ENCODE measurements around the gene PRPF40A.
A peak's percentile ranks its signal among the peaks of the same experiment; 100 is the strongest.

Gene PRPF40A

GRCh38 chr2:152695763-152696162 is 21.5 kb downstream of the PRPF40A start:
- peaks cover 3 to 17% (median 6%) of the 10 kb centered on the region in 5 donors for H3K36me3 ChIP-seq (ENCODE audit: control insufficient read depth in 5 of 5, insufficient read depth in 5 of 5, low read length in 5 of 5)
- no peaks in the 10 kb centered on the region for H3K27me3 ChIP-seq (ENCODE audit: control insufficient read depth in 5 of 5, insufficient read depth in 4 of 5, low read length in 5 of 5)
- H3K9ac ChIP-seq (ENCODE audit: low read length in 5 of 5) = peak overlapping the region in 1 of 5 donors; percentile 21
- H3K9me3 ChIP-seq (ENCODE audit: control insufficient read depth in 5 of 5, low read length in 5 of 5) = no peaks in the 10 kb centered on the region
- no peak overlapping the region for H3K4me3 ChIP-seq (ENCODE audit: low read depth in 1 of 5, low read length in 5 of 5)
- H3K27ac ChIP-seq (ENCODE audit: low read depth, low read length) = no peak overlapping the region
- H3K4me1 ChIP-seq (ENCODE audit: control insufficient read depth in 5 of 5, insufficient read depth in 5 of 5, low read length in 5 of 5) = peaks cover 0 to 5% (median 0%) of the 10 kb centered on the region in 5 donors

GRCh38 chr2:152694161-152694661 is 23.1 kb downstream of the PRPF40A start:
- Histone ChIP-seq H3K4me1 (ENCODE audit: control insufficient read depth in 5 of 5, insufficient read depth in 5 of 5, low read length in 5 of 5) (peaks cover 0 to 5% (median 0%) of the 10 kb centered on the region in 5 donors), H3K36me3 (ENCODE audit: control insufficient read depth in 5 of 5, insufficient read depth in 5 of 5, low read length in 5 of 5) (peaks cover 3 to 17% (median 6%) of the 10 kb centered on the region in 5 donors), H3K9me3 (ENCODE audit: control insufficient read depth in 5 of 5, low read length in 5 of 5) (no peaks in the 10 kb centered on the region), H3K27ac (ENCODE audit: low read depth, low read length) (peak overlapping the region; percentile 69), H3K9ac (ENCODE audit: low read length in 5 of 5) (peak overlapping the region; percentile 21 to 68 (median 58)), H3K4me3 (ENCODE audit: low read depth in 1 of 5, low read length in 5 of 5) (peak overlapping the region; percentile 9 to 62 (median 47)), H3K27me3 (ENCODE audit: control insufficient read depth in 5 of 5, insufficient read depth in 4 of 5, low read length in 5 of 5) (no peaks in the 10 kb centered on the region)

- no peaks in the 10 kb centered on the region for H3K27me3 ChIP-seq (ENCODE audit: control insufficient read depth in 5 of 5, insufficient read depth in 4 of 5, low read length in 5 of 5)
- no peak overlapping the region for H3K4me3 ChIP-seq (ENCODE audit: low read depth in 1 of 5, low read length in 5 of 5)
- H3K36me3 ChIP-seq (ENCODE audit: control insufficient read depth in 5 of 5, insufficient read depth in 5 of 5, low read length in 5 of 5) = peaks cover 3 to 17% (median 6%) of the 10 kb centered on the region in 5 donors
- no peaks in the 10 kb centered on the region for H3K9me3 ChIP-seq (ENCODE audit: control insufficient read depth in 5 of 5, low read length in 5 of 5)
- H3K9ac ChIP-seq (ENCODE audit: low read length in 5 of 5) = no peak overlapping the region
- peak overlapping the region; percentile 69 for H3K27ac ChIP-seq (ENCODE audit: low read depth, low read length)
- H3K4me1 ChIP-seq (ENCODE audit: control insufficient read depth in 5 of 5, insufficient read depth in 5 of 5, low read length in 5 of 5) = peaks cover 0 to 5% (median 0%) of the 10 kb centered on the region in 5 donors
Observed at GRCh38 chr2:152693033-152693432, 24.2 kb downstream of the PRPF40A start.

- Histone ChIP-seq H3K27me3 (ENCODE audit: control insufficient read depth in 5 of 5, insufficient read depth in 4 of 5, low read length in 5 of 5) (no peaks in the 10 kb centered on the region), H3K4me3 (ENCODE audit: low read depth in 1 of 5, low read length in 5 of 5) (no peak overlapping the region), H3K36me3 (ENCODE audit: control insufficient read depth in 5 of 5, insufficient read depth in 5 of 5, low read length in 5 of 5) (peaks cover 0 to 11% (median 4%) of the 10 kb centered on the region in 5 donors), H3K9ac (ENCODE audit: low read length in 5 of 5) (no peak overlapping the region), H3K4me1 (ENCODE audit: control insufficient read depth in 5 of 5, insufficient read depth in 5 of 5, low read length in 5 of 5) (no peaks in the 10 kb centered on the region), H3K27ac (ENCODE audit: low read depth, low read length) (no peak overlapping the region), H3K9me3 (ENCODE audit: control insufficient read depth in 5 of 5, low read length in 5 of 5) (no peaks in the 10 kb centered on the region)
Observed at GRCh38 chr2:152686321-152686720, 30.9 kb downstream of the PRPF40A start.

- Histone ChIP-seq H3K27me3 (ENCODE audit: control insufficient read depth in 5 of 5, insufficient read depth in 4 of 5, low read length in 5 of 5) (no peaks in the 10 kb centered on the region), H3K9me3 (ENCODE audit: control insufficient read depth in 5 of 5, low read length in 5 of 5) (no peaks in the 10 kb centered on the region), H3K4me1 (ENCODE audit: control insufficient read depth in 5 of 5, insufficient read depth in 5 of 5, low read length in 5 of 5) (no peaks in the 10 kb centered on the region), H3K36me3 (ENCODE audit: control insufficient read depth in 5 of 5, insufficient read depth in 5 of 5, low read length in 5 of 5) (peaks cover 10 to 27% (median 15%) of the 10 kb centered on the region in 5 donors), H3K9ac (ENCODE audit: low read length in 5 of 5) (no peak overlapping the region), H3K27ac (ENCODE audit: low read depth, low read length) (no peak overlapping the region), H3K4me3 (ENCODE audit: low read depth in 1 of 5, low read length in 5 of 5) (no peak overlapping the region)
Observed at GRCh38 chr2:152683400-152683799, 33.9 kb downstream of the PRPF40A start.

- H3K9ac ChIP-seq (ENCODE audit: low read length in 5 of 5) = no peak overlapping the region
- peaks cover 10 to 33% (median 18%) of the 10 kb centered on the region in 5 donors for H3K36me3 ChIP-seq (ENCODE audit: control insufficient read depth in 5 of 5, insufficient read depth in 5 of 5, low read length in 5 of 5)
- no peaks in the 10 kb centered on the region for H3K27me3 ChIP-seq (ENCODE audit: control insufficient read depth in 5 of 5, insufficient read depth in 4 of 5, low read length in 5 of 5)
- H3K4me3 ChIP-seq (ENCODE audit: low read depth in 1 of 5, low read length in 5 of 5) = no peak overlapping the region
- no peaks in the 10 kb centered on the region for H3K4me1 ChIP-seq (ENCODE audit: control insufficient read depth in 5 of 5, insufficient read depth in 5 of 5, low read length in 5 of 5)
- H3K27ac ChIP-seq (ENCODE audit: low read depth, low read length) = no peak overlapping the region
- H3K9me3 ChIP-seq (ENCODE audit: control insufficient read depth in 5 of 5, low read length in 5 of 5) = no peaks in the 10 kb centered on the region
Observed at GRCh38 chr2:152682663-152683062, 34.6 kb downstream of the PRPF40A start.

- H3K36me3 ChIP-seq (ENCODE audit: control insufficient read depth in 5 of 5, insufficient read depth in 5 of 5, low read length in 5 of 5) = peaks cover 27 to 56% (median 49%) of the 10 kb centered on the region in 5 donors
- H3K27me3 ChIP-seq (ENCODE audit: control insufficient read depth in 5 of 5, insufficient read depth in 4 of 5, low read length in 5 of 5) = no peaks in the 10 kb centered on the region
- H3K4me3 ChIP-seq (ENCODE audit: low read depth in 1 of 5, low read length in 5 of 5) = no peak overlapping the region
Observed at GRCh38 chr2:152678808-152679207, 38.5 kb downstream of the PRPF40A start.

GRCh38 chr2:152676461-152676860 is 40.8 kb downstream of the PRPF40A start:
- no peak overlapping the region for H3K4me3 ChIP-seq (ENCODE audit: low read depth in 1 of 5, low read length in 5 of 5)
- H3K9ac ChIP-seq (ENCODE audit: low read length in 5 of 5) = no peak overlapping the region
- no peaks in the 10 kb centered on the region for H3K4me1 ChIP-seq (ENCODE audit: control insufficient read depth in 5 of 5, insufficient read depth in 5 of 5, low read length in 5 of 5)
- no peak overlapping the region for H3K27ac ChIP-seq (ENCODE audit: low read depth, low read length)
- H3K36me3 ChIP-seq (ENCODE audit: control insufficient read depth in 5 of 5, insufficient read depth in 5 of 5, low read length in 5 of 5) = peaks cover 35 to 71% (median 59%) of the 10 kb centered on the region in 5 donors
- H3K9me3 ChIP-seq (ENCODE audit: control insufficient read depth in 5 of 5, low read length in 5 of 5) = no peaks in the 10 kb centered on the region
- H3K27me3 ChIP-seq (ENCODE audit: control insufficient read depth in 5 of 5, insufficient read depth in 4 of 5, low read length in 5 of 5) = no peaks in the 10 kb centered on the region

More at GRCh38 chr2:152678808-152679207, 38.5 kb downstream of the PRPF40A start:
- Histone ChIP-seq H3K9me3 (ENCODE audit: control insufficient read depth in 5 of 5, low read length in 5 of 5) (no peaks in the 10 kb centered on the region), H3K4me1 (ENCODE audit: control insufficient read depth in 5 of 5, insufficient read depth in 5 of 5, low read length in 5 of 5) (no peaks in the 10 kb centered on the region), H3K27ac (ENCODE audit: low read depth, low read length) (no peak overlapping the region), H3K9ac (ENCODE audit: low read length in 5 of 5) (no peak overlapping the region)

- Histone ChIP-seq H3K4me1 (ENCODE audit: control insufficient read depth in 5 of 5, insufficient read depth in 5 of 5, low read length in 5 of 5) (no peaks in the 10 kb centered on the region), H3K9me3 (ENCODE audit: control insufficient read depth in 5 of 5, low read length in 5 of 5) (no peaks in the 10 kb centered on the region)
Observed at GRCh38 chr2:152674334-152674733, 42.9 kb downstream of the PRPF40A start.

GRCh38 chr2:152664725-152665124 is 52.5 kb downstream of the PRPF40A start:
- H3K27me3 ChIP-seq (ENCODE audit: control insufficient read depth in 5 of 5, insufficient read depth in 4 of 5, low read length in 5 of 5) = no peaks in the 10 kb centered on the region
- H3K4me1 ChIP-seq (ENCODE audit: control insufficient read depth in 5 of 5, insufficient read depth in 5 of 5, low read length in 5 of 5) = no peaks in the 10 kb centered on the region
- H3K9me3 ChIP-seq (ENCODE audit: control insufficient read depth in 5 of 5, low read length in 5 of 5) = no peaks in the 10 kb centered on the region
- H3K36me3 ChIP-seq (ENCODE audit: control insufficient read depth in 5 of 5, insufficient read depth in 5 of 5, low read length in 5 of 5) = peaks cover 63 to 90% (median 75%) of the 10 kb centered on the region in 5 donors
- no peak overlapping the region for H3K9ac ChIP-seq (ENCODE audit: low read length in 5 of 5)
- no peak overlapping the region for H3K4me3 ChIP-seq (ENCODE audit: low read depth in 1 of 5, low read length in 5 of 5)
- H3K27ac ChIP-seq (ENCODE audit: low read depth, low read length) = no peak overlapping the region

More at GRCh38 chr2:152674334-152674733, 42.9 kb downstream of the PRPF40A start:
- H3K4me3 ChIP-seq (ENCODE audit: low read depth in 1 of 5, low read length in 5 of 5) = no peak overlapping the region
- no peaks in the 10 kb centered on the region for H3K27me3 ChIP-seq (ENCODE audit: control insufficient read depth in 5 of 5, insufficient read depth in 4 of 5, low read length in 5 of 5)
- peaks cover 41 to 78% (median 63%) of the 10 kb centered on the region in 5 donors for H3K36me3 ChIP-seq (ENCODE audit: control insufficient read depth in 5 of 5, insufficient read depth in 5 of 5, low read length in 5 of 5)
- no peak overlapping the region for H3K27ac ChIP-seq (ENCODE audit: low read depth, low read length)
- H3K9ac ChIP-seq (ENCODE audit: low read length in 5 of 5) = no peak overlapping the region

Data from subcutaneous abdominal adipose tissue (tissue), 5 donors.